Limb (tissue), 2 donors: ENCODE data around the gene DMTF1.

Source experiments
- DNase-seq, 2 donors: peaks; one replicate each; pipeline ENCODE4 v3.0.0-alpha.2; 2016; ENCODE audit errors: extremely low spot score in 2 of 2

The DMTF1 gene

DNA sequence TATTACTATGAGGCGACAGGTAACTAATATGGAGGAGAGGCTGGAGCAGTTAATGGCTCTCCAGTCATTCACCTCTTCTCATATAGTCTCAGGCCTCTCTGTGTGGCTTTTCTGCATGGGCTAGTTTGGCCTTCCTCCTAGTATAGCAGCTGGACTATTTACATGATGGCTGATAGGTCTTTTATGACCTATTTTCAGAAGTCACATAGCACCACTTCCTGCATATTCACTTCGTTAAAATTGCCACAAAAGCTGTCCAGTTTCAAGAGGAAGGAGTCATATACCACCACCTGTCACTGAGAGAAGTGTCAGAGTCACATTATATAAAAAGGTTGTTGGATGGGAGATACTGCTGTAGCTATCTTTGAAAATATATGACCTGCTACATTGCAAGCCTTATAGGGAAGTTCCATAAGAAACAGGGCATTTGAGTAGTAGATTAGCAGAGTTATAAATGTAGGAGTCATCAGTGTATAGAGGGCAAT lies 8.0 kb upstream of the DMTF1 start:
- no peak for DNase-seq

DNA sequence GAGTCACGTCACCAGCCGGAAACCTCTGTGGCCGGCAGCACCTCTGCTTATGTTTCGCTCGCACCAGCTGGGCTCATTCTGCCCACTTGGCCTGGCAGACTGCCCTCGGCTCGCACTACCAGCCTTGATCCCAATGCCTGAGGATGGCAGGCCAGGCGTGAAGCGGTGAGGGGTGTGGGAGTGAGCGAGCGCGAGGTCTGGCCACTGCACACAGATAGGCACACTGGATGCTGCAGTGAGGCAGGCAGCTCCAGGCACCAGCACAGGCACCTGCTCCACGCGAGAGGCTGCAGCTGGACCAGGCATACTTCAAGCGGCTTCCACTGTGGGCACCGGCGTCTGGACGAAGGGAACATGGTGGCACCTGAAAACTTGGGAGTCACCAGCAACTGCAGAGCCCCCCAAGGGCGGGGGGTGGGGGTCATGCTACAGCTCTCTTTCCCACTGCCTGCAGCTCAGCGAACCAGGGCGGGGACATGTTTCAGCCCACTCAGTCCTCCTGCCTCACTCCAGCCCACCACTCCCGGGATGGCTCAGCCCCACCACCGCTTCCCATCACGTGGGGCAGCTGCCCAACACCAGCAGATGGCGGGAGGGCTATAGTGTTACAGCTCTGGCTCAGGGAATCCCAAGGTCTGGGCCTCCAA lies 5.4 kb upstream of the DMTF1 start:
- DNase-seq, result peak in 1 of 2 donors; percentile 28

DNA sequence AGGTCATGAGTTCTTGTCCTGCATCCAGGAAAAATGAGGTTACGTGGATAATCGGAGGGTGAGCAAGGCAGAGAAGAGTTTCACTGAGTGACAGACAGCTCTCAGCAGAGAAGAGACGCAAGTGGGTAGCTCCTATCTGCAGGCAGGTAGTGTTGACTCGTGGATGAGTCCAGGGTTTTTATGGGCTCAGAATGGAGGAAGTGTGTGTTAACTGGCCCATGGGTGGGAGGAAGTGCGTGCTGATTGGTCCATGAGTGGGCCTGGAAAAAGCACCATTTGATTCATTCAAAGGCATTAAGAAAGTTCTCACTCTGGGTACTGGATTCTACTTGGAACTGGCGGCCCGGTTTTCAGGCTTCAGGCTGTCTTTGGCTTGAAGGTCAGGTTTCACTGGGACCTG lies 4.8 kb upstream of the DMTF1 start:
- DNase-seq, result no peak

DNA sequence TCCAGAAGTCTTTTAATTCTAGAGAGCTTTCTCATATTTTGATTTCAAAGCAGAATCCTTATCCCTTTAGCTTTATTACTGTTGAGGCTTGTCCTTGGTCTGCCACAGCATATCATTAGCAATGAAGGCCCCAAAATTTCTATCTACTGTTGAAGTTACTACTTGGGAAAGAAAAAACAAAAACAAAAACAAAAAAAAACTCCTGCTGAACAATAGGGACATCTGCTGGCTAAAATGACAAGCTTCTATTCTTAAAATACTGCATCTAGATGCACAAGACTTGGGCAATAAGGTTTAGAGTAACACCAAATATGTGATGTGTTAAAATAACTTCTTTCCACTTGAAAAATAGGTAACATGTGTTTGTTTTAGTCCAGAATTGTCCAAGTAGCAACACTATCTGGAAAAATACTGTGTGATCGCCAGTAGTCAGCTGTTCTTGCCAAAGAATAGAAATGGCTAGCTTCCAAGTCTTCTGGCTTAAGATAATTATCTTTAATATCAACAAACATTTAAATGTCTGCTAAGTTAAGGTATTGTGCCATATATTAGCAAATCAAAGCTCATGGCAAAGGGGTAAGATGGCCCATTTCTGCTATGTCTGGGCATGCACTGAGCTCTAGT lies 3.8 kb upstream of the DMTF1 start:
- peak in 1 of 2 donors; percentile 36 for DNase-seq

DNA sequence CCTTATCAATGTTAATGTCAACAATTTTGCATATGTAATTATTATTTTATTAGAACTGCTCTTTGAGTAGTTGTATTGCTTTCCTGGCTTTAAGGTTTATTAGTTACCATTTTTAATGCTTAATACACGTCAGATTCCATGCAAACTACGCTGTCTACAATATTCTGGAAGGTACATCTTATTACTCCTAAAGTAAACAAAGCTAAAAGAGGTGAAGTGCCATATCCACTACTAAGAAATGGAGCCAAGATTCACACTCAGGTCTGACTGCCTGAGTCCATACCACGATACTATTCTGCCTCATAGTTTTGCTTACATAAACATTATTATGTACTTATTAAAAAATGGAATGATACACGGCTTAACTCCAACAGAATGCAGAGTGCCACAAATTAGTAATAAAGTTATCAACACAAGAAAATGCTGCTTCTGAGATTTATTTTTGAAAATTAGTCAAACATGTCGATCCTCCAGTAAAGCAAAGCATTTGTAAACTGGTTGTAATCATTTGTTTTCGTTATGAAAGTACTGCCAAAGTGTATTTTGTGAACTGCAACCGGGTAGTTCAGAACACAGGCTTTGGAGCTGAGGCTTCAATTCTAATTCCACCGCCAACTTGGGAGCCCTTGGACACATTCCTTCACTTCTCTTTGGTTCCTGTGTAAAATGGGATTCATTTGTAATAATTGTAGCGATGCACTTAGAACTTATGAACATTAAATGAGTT lies 1.1 kb upstream of the DMTF1 start:
- peak; percentile 14 to 28 for DNase-seq

DNA sequence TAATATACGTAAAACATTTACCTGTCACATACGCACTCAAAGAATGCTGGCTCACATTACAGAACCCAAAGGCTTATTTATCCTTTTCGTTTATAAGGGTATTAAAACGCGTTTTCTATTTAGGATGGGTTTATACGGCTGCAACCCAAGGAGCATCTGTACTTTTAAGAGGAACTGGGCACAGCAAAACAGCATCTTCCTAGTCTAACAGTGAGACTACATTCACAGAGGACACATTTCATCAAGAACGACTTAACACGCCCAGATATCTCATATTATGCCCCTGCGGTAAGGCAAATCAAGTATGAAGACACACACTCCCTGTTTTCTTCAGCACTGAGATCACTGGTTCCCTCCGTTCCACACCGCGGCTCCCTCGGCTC lies 533 bp upstream of the DMTF1 start:
- no peak for DNase-seq

DNA sequence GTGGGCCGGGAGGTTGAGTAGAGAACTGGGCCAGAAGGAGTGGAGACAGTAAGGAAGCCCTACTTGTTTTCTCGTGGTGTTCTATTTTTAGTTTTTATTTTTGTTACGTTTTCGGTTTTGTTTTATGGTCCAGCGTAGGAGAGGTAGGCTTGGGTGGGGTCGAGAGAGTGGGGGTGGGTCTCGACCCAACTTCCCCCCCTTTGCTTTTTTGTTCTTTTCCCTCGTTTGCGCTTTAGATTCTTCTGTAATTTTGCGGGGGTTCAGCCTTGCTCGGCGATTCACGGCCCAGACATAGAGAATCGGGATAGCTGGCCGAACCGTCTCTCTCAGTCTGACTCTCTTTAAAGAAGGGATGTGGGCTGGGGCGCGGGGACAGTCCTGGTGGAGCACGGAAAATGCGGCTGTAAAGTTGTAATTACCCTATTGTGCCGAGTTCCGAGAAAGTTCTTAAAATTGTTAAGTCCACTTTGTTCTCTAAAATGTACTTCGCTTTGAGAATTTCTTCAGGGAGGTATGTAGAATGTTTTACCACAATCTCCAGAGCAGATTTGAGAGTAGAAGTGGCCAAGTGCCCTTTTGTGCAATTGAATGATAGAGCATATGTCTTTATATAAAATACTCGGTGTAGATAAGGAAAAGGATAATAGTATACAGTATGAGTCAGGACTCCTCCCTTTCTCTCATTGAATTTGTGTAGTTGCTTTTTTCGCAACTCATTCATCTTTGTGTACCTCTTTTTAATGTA lies 816 bp downstream of the DMTF1 start:
- DNase-seq, result peak; percentile 17 to 67

DNA sequence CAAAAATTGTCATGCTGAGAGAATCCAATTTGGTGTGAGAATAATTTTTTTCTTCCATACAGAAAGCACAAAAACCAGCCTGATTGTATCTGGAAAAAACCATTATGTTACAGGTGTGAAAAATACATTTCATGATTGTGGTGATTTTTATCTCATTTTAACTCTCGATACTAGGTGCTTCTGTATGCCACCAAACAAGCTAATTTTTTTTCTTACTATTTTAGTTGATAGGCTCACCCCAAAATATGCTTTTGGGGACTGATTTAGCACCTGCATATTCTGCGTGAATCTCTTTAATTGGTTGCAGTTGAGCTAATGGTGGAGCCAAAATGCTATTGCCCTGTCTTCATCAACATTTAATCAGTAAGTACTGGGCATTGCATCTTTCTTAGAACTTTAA lies 1.9 kb downstream of the DMTF1 start:
- DNase-seq, result no peak

DNA sequence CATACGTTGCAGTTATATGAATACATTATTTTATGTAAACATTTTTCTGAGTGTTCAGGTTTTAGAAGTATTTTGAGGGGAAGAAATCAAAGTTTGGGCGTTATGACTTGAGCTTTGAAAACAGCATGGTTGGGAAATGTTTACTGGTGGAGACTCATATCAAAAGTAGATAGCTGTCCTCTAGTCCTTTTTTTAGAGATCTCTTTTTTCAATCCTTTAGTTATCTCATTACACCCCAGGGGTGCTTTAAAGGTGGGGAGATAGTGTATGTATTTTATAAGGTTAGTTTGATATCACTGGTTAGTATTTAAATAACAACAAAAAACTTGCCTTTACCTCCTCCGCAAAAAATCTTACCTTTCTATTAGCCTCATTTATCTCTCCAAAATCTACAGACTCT lies 2.3 kb downstream of the DMTF1 start:
- no peak for DNase-seq

DNA sequence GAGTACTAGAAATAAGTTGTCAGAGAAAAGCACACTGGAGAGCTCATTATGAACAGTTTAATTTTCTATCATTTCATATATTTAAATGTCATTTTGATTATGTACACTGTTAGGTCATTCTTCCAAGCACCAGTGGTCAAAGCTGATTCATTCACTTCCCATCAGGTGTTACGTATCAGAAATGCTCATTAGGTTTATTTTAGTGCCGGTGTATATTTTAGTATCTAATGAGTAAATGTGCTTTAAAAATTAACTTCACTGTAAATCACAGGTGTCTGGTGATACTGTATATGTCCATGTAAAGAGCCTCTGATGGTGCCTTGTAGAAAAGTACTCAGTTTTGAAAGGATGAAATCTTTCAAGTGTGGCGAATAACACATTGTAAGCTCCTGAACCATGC lies 3.5 kb downstream of the DMTF1 start:
- no peak for DNase-seq

DNA sequence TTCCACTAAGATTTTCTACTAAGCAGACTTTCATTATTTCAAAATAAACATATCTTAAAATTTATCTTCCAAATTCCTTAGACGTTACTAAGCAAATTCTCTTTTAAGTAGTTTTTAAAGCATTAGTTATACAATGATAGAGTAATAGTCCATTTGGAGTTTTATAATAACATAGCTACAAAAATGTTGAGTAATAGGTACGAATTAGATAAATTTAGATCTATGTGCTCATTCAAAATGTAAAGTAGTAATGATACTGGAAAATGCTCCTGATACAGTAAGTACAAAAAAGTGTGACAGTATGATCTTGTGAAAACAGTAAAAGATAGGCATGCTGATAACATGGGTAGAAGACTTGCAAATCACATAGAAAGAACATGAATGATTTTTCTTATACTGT lies 4.5 kb downstream of the DMTF1 start:
- no peak for DNase-seq

DNA sequence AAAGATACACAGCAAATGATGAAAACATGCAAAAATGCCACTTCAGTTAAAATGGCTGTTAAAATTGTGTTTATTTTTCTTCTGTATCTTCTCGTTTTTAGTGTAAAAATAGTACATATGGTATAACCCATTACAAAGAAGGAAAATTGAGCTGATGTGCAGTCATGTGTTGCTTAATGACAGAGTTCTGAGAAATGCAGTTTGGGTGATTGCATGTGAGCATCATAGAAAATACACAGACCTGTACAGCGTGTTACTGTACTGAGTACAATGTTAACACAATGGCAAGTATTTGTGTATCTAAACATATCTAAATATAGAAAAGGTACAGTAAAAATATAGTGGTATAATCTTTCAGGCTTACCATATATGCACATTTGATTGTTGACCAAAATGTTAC lies 7.3 kb downstream of the DMTF1 start:
- DNase-seq, result no peak

DNA sequence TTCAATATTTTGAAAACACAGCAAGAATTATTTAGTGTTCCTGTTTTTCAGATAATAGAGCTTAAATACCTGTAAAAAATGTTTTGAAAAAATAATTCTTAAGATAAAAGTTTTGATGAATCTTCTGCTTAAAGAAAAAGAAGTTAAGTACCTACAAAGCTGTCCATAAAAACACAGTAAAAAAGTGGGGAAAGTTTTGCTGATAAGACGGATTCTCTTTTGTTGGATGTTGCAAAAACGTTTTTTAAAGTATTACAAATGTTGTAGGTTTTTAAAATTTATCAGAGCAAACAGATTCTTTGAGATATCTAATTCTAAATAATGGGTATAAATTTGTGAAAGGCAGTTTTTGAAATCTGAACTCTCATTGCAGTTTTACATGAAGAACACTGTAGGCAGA lies 12.2 kb downstream of the DMTF1 start:
- DNase-seq, result no peak

DNA sequence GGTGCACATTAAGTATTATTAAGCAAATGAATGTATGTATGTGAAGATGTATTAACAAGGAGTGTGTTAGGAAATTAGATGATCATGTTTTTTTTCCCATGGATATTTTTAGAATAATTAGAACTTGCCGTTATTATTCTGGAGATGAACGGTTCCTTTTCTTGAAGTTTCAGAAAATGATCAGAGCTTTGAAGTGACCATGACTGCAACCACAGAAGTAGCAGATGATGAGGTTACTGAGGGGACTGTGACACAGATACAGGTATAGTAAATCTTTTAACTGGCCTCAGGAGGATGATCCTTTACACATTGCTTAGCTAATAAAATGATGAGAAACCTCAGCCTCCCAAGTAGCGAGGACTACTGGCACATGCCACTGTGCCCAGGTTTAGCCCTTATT lies 18.6 kb downstream of the DMTF1 start:
- no peak for DNase-seq

DNA sequence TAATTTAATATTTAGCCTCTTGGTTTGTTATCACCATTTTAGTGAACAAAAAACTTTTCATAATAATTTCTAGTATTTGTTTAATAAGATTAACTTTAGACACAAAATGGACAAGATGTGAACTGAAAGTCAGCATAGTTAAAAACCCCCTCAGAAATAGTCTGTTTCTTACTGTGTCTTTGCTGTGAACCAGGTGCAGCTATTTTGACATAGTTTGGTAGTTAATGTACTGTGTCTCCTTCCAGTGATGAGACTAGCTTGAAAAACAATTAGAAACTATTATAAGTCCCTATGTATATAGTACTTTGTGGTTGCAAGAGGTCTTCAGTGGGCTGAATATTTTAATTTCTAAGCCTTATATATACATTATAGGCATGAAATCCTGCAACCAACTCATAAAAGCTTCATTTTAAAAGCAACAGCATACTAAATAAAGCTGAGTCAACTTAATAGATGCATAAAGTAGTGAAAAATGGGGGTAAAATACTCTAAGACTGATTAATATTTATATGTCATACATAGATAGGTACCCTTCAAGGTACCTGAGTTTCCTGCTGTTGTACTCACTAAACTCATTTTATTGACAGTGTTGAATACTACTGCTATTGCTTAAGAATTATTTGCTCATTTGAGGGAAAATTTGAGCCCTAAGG lies 19.2 kb downstream of the DMTF1 start:
- DNase-seq, result no peak

DNA sequence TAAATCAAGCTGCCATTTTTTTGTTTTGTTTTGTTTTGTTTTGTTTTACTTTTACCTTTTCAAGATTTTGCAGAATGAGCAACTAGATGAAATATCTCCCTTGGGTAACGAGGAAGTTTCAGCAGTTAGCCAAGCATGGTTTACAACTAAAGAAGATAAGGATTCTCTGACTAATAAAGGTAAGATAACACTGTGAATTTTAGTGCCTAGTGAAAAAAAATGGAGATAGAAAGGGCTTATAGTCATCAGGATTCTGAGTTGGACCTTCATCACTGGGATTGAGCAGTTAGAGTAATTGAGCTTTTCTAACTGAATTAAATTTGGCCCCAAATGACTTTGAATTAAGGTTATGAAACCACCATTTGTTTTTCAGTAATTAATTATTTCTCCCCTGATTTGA lies 21.2 kb downstream of the DMTF1 start:
- no peak for DNase-seq

DNA sequence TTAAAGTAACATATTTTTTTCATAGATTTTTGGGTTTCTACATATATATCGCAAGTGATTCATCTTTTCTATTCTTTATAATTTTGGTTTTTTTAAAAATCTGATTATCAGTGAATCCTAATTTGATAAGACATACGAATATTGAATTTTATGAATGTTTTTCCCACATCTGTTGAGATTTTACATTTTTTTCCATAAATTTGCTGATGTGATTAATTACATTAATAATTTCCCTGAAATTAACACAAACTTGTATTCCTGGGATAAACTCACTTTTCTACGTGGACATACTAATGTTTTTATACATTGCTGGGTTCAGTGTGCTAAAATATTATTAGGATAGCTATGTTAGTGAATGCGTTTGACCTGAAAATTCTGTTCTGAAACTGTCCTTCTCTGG lies 26.1 kb downstream of the DMTF1 start:
- DNase-seq, result no peak

DNA sequence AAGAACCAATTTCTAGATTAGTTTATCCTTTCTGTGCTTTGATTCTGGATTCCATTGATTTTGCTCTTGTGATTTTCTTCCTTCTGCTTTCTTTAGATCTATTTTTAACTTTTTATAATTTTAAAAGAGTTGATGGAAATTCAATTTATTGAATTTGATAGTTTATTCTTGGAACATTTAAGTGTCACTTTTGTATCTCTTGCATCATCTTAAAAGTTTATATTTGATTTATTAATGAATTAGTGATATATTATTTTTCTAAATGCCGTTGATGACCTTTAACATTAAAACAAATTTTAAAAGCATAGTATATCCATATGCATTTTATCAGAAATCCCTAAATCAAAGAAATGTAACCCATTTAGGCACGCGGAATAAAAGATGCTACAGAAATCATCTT lies 26.9 kb downstream of the DMTF1 start:
- DNase-seq, result no peak

DNA sequence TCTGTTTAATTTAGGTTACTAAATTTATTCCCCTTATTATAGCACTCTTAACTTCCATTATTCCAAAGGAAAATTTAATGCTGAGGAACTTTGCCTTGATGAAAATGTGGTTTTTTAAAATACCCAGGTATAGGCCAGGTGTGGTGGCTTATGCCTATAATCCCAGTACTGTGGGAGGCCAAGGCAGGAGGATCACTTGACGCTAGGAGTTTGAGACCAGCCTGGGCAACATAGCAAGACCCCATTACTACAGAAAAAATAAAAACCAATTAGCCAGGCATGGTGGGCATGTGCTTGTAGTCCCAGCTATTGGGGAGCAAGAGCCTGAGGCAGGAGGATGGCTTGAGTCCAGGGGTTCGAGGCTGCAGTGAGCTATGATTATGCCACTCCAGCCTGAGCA lies 34.9 kb downstream of the DMTF1 start:
- no peak for DNase-seq

DNA sequence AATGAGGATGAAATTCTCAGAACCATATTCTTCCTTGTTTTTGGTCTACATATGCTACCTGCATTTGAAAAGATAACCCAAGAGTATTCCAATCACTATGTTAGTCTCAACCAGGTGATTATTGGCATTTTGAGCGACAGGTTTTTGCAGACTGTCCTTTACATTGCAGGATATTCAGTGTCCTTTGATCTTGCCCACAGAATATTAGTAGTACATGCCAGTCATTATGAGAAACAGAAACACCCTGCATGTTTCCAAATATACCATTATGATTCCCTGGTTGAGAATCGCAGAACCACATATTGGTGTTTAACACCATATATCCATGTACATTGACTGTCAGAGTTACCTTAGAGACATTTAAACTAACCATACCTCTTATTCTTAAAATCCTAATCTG lies 36.7 kb downstream of the DMTF1 start:
- DNase-seq, result no peak

DNA sequence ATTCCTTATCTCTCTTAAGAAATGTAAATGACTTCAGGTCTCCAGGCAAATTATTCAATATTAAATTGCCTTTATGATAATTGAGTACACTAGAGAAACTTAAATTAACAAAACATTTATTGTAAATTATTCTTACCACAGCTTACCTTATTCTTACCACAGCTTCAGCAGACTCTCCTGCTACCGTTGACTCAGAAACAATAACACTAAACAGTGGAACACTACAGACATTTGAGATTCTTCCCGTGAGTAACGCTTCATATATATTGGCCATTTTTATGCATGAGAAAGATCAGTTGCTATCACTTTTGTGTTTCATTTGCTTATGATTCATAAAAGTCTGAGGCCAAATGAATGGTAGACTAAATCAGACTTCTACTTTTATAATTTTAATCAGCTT lies 38.5 kb downstream of the DMTF1 start:
- no peak for DNase-seq
